Measurements from ENCODE around the gene GATAD2B. TPM values are rescaled to one million over a fixed set of nuclear protein-coding genes. Genes with fewer than 3 reads are reported as not detected.
A peak's percentile ranks its signal among the peaks of the same experiment; 100 is the strongest.

Gene GATAD2B
- total and polyA plus RNA-seq, 4 donors, result 6.4 to 67.8 (median 30.0) TPM

GRCh38 chr1:153936011-153936802, 13.4 kb upstream of the GATAD2B start:
- H3K4me1 ChIP-seq (ENCODE audit: control insufficient read depth in 1 of 2, insufficient read depth in 2 of 2, low read length in 2 of 2), result no peaks in the 10 kb centered on the region
- peaks cover 6 to 10% of the 10 kb centered on the region in 2 donors for H3K36me3 ChIP-seq (ENCODE audit: control insufficient read depth in 1 of 2, insufficient read depth in 2 of 2, low read length in 1 of 2)
- H3K9me3 ChIP-seq (ENCODE audit: control insufficient read depth, low read length), result no peaks in the 10 kb centered on the region
- intact Hi-C loops (cut with DNase I), result no loop called here
- no peaks in the 10 kb centered on the region for H3K27me3 ChIP-seq (ENCODE audit: control insufficient read depth in 1 of 2, insufficient read depth in 2 of 2, low read length in 1 of 2)
- no peak for ATAC-seq (ENCODE audit: low FRiP score)
- peak in 1 of 2 donors; percentile 37 for DNase-seq
- WGBS, 2 donors, result 95 to 97% methylated on average over 12 of the region's 12 CpGs
- no peak overlapping the region for H3K27ac ChIP-seq (ENCODE audit: low read depth in 1 of 2, low read length in 2 of 2)
- no peak overlapping the region for H3K4me3 ChIP-seq (ENCODE audit: low read length in 2 of 2)

- peak in 1 of 2 donors; percentile 72 for DNase-seq
- H3K9me3 ChIP-seq (ENCODE audit: control insufficient read depth, low read length), result no peaks in the 10 kb centered on the region
- H3K27me3 ChIP-seq (ENCODE audit: control insufficient read depth in 1 of 2, insufficient read depth in 2 of 2, low read length in 1 of 2), result no peaks in the 10 kb centered on the region
- no peak for ATAC-seq (ENCODE audit: low FRiP score)
- H3K27ac ChIP-seq (ENCODE audit: low read depth in 1 of 2, low read length in 2 of 2), result no peak overlapping the region
- no peak overlapping the region for H3K4me3 ChIP-seq (ENCODE audit: low read length in 2 of 2)
- H3K36me3 ChIP-seq (ENCODE audit: control insufficient read depth in 1 of 2, insufficient read depth in 2 of 2, low read length in 1 of 2), result peaks cover 6 to 11% of the 10 kb centered on the region in 2 donors
- intact Hi-C loops (cut with DNase I), result no loop called here
- 94 to 96% methylated on average over 9 of the region's 9 CpGs for WGBS, 2 donors
- H3K4me1 ChIP-seq (ENCODE audit: control insufficient read depth in 1 of 2, insufficient read depth in 2 of 2, low read length in 2 of 2), result no peaks in the 10 kb centered on the region
Measured at GRCh38 chr1:153934746-153935145, 12.0 kb upstream of the GATAD2B start.

- DNase-seq, result peak in 1 of 2 donors; percentile 37
- no peak overlapping the region for H3K4me3 ChIP-seq (ENCODE audit: low read length in 2 of 2)
- intact Hi-C loops (cut with DNase I), result no loop called here
- no peaks in the 10 kb centered on the region for H3K4me1 ChIP-seq (ENCODE audit: control insufficient read depth in 1 of 2, insufficient read depth in 2 of 2, low read length in 2 of 2)
- H3K27ac ChIP-seq (ENCODE audit: low read depth in 1 of 2, low read length in 2 of 2), result no peak overlapping the region
- WGBS, 2 donors, result 93 to 98% methylated on average over 11 of the region's 11 CpGs
- ATAC-seq (ENCODE audit: low FRiP score), result no peak
- no peaks in the 10 kb centered on the region for H3K9me3 ChIP-seq (ENCODE audit: control insufficient read depth, low read length)
- no peaks in the 10 kb centered on the region for H3K27me3 ChIP-seq (ENCODE audit: control insufficient read depth in 1 of 2, insufficient read depth in 2 of 2, low read length in 1 of 2)
- peaks cover 6 to 11% of the 10 kb centered on the region in 2 donors for H3K36me3 ChIP-seq (ENCODE audit: control insufficient read depth in 1 of 2, insufficient read depth in 2 of 2, low read length in 1 of 2)
Measured at GRCh38 chr1:153933955-153934354, 11.2 kb upstream of the GATAD2B start.

GRCh38 chr1:153933430-153933829, 10.7 kb upstream of the GATAD2B start:
- H3K36me3 ChIP-seq (ENCODE audit: control insufficient read depth in 1 of 2, insufficient read depth in 2 of 2, low read length in 1 of 2), result peaks cover 6 to 11% of the 10 kb centered on the region in 2 donors
- intact Hi-C loops (cut with DNase I), result no loop called here
- DNase-seq, result peak in 1 of 2 donors; percentile 67
- no peaks in the 10 kb centered on the region for H3K4me1 ChIP-seq (ENCODE audit: control insufficient read depth in 1 of 2, insufficient read depth in 2 of 2, low read length in 2 of 2)
- ATAC-seq (ENCODE audit: low FRiP score), result no peak
- H3K27ac ChIP-seq (ENCODE audit: low read depth in 1 of 2, low read length in 2 of 2), result no peak overlapping the region
- no peaks in the 10 kb centered on the region for H3K27me3 ChIP-seq (ENCODE audit: control insufficient read depth in 1 of 2, insufficient read depth in 2 of 2, low read length in 1 of 2)
- no peak overlapping the region for H3K4me3 ChIP-seq (ENCODE audit: low read length in 2 of 2)
- WGBS, 2 donors, result 88 to 95% methylated on average over 12 to 14 of the region's 14 CpGs
- no peaks in the 10 kb centered on the region for H3K9me3 ChIP-seq (ENCODE audit: control insufficient read depth, low read length)

- DNase-seq, result peak in 1 of 2 donors; percentile 65
Measured at GRCh38 chr1:153932156-153933131, 9.7 kb upstream of the GATAD2B start.

GRCh38 chr1:153929981-153930948, 7.5 kb upstream of the GATAD2B start:
- no peak overlapping the region for H3K27ac ChIP-seq (ENCODE audit: low read depth in 1 of 2, low read length in 2 of 2)
- peaks cover 6 to 7% of the 10 kb centered on the region in 2 donors for H3K36me3 ChIP-seq (ENCODE audit: control insufficient read depth in 1 of 2, insufficient read depth in 2 of 2, low read length in 1 of 2)
- H3K27me3 ChIP-seq (ENCODE audit: control insufficient read depth in 1 of 2, insufficient read depth in 2 of 2, low read length in 1 of 2), result no peaks in the 10 kb centered on the region
- WGBS, 2 donors, result 82 to 88% methylated on average over 14 of the region's 14 CpGs
- DNase-seq (peak in 1 of 2 donors; percentile 40), ATAC-seq (ENCODE audit: low FRiP score) (no peak)
- no peaks in the 10 kb centered on the region for H3K4me1 ChIP-seq (ENCODE audit: control insufficient read depth in 1 of 2, insufficient read depth in 2 of 2, low read length in 2 of 2)
- H3K4me3 ChIP-seq (ENCODE audit: low read length in 2 of 2), result no peak overlapping the region
- intact Hi-C loops (cut with DNase I), result loop anchor here in 1 of 2 donors (10.0 kb wide), 1 partner anchor 55 kb away; the partner anchor contains the start of gene RAB13
- no peaks in the 10 kb centered on the region for H3K9me3 ChIP-seq (ENCODE audit: control insufficient read depth, low read length)

More at GRCh38 chr1:153932156-153933131, 9.7 kb upstream of the GATAD2B start:
- Histone ChIP-seq H3K27me3 (ENCODE audit: control insufficient read depth in 1 of 2, insufficient read depth in 2 of 2, low read length in 1 of 2) (no peaks in the 10 kb centered on the region), H3K36me3 (ENCODE audit: control insufficient read depth in 1 of 2, insufficient read depth in 2 of 2, low read length in 1 of 2) (peaks cover 6 to 11% of the 10 kb centered on the region in 2 donors), H3K9me3 (ENCODE audit: control insufficient read depth, low read length) (no peaks in the 10 kb centered on the region), H3K4me3 (ENCODE audit: low read length in 2 of 2) (no peak overlapping the region), H3K4me1 (ENCODE audit: control insufficient read depth in 1 of 2, insufficient read depth in 2 of 2, low read length in 2 of 2) (no peaks in the 10 kb centered on the region), H3K27ac (ENCODE audit: low read depth in 1 of 2, low read length in 2 of 2) (no peak overlapping the region)
- no peak for ATAC-seq (ENCODE audit: low FRiP score)
- WGBS, 2 donors, result 93 to 95% methylated on average over 18 of the region's 18 CpGs
- intact Hi-C loops (cut with DNase I), result no loop called here

- no peak overlapping the region for H3K27ac ChIP-seq (ENCODE audit: low read depth in 1 of 2, low read length in 2 of 2)
- H3K4me1 ChIP-seq (ENCODE audit: control insufficient read depth in 1 of 2, insufficient read depth in 2 of 2, low read length in 2 of 2), result no peaks in the 10 kb centered on the region
- intact Hi-C loops (cut with DNase I), result loop anchor here in 1 of 2 donors (10.0 kb wide), 1 partner anchor 55 kb away; the partner anchor contains the start of gene RAB13
- H3K9me3 ChIP-seq (ENCODE audit: control insufficient read depth, low read length), result no peaks in the 10 kb centered on the region
- ATAC-seq (ENCODE audit: low FRiP score), result no peak
- H3K4me3 ChIP-seq (ENCODE audit: low read length in 2 of 2), result no peak overlapping the region
- peaks cover 3 to 6% of the 10 kb centered on the region in 2 donors for H3K36me3 ChIP-seq (ENCODE audit: control insufficient read depth in 1 of 2, insufficient read depth in 2 of 2, low read length in 1 of 2)
- DNase-seq, result no peak
- H3K27me3 ChIP-seq (ENCODE audit: control insufficient read depth in 1 of 2, insufficient read depth in 2 of 2, low read length in 1 of 2), result no peaks in the 10 kb centered on the region
- 82 to 85% methylated on average over 5 of the region's 5 CpGs for WGBS, 2 donors
Measured at GRCh38 chr1:153929426-153929825, 6.7 kb upstream of the GATAD2B start.

Data from aorta (tissue), 5 donors.